ENCODE results near the gene MED25.

GRCh38 chr19:49857061-49857837 lies 39.2 kb downstream of the MED25 start:
- TF ChIP-seq, protein P1, sequence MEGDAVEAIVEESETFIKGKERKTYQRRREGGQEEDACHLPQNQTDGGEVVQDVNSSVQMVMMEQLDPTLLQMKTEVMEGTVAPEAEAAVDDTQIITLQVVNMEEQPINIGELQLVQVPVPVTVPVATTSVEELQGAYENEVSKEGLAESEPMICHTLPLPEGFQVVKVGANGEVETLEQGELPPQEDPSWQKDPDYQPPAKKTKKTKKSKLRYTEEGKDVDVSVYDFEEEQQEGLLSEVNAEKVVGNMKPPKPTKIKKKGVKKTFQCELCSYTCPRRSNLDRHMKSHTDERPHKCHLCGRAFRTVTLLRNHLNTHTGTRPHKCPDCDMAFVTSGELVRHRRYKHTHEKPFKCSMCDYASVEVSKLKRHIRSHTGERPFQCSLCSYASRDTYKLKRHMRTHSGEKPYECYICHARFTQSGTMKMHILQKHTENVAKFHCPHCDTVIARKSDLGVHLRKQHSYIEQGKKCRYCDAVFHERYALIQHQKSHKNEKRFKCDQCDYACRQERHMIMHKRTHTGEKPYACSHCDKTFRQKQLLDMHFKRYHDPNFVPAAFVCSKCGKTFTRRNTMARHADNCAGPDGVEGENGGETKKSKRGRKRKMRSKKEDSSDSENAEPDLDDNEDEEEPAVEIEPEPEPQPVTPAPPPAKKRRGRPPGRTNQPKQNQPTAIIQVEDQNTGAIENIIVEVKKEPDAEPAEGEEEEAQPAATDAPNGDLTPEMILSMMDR (conservative IDR thresholded peaks at IDR 0.05): no peak
- TF ChIP-seq EZH2 (IDR thresholded peaks at IDR 0.05; ENCODE audit: low read depth): no peak
